ENCODE measurements around the gene GNPTG. TPM values are rescaled to one million over a fixed set of nuclear protein-coding genes. Genes with fewer than 3 reads are reported as not detected.

GNPTG gene
- total RNA-seq, 1 experiment from 2014 or later, result 19.6 TPM

DNA sequence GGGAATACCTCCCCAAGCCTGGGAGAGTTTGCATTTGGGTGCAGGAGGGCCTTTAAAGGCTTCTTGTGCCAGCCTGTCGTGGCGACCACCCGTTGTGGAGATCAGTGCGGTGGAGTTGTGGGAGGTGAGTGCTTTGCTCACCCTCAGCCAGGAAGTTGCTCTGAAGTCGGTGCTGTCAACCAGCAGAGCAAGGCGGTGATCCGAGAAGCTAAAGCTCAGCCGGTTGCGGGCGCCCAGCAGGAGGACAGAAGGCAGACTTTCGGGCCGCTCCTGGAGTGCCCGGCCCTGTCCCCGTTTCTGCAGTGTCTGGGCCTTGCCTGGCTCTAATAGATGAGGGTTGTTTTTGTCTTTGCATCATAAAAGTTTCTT is 40.9 kb upstream of the GNPTG start:
- H3K4me3 ChIP-seq (ENCODE audit: low read length), result peak overlapping the region; percentile 91

DNA sequence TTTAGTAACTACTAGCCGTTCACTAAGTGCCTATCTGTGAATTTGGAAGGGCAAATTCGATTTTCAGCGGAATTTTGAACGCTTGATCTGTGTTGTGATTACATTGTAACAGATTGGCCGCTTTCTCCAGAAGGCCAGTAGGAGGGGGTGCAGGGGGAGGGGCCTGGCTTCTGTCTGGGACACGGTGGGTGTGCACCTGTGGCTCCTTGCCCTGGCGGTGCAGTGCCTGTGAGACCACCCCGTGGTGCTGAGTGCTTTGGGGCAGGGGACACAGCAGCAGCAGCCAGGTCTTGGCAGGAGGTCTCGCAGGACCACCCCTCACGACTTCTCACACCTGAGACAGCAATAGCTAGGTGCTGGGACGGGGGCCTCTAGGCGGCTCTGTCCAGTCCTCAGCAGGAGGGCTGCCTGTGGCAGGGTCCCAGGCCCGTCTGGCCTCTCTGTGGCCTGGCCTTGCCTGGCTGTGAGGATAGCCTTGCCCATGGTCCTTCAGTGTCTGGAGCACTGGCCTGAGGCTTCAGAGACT is 40.5 kb upstream of the GNPTG start:
- Histone ChIP-seq H3K9me3 (ENCODE audit: low read length) (no peaks in the 10 kb centered on the region), H3K27me3 (ENCODE audit: low read length) (no peaks in the 10 kb centered on the region), H4K20me1 (ENCODE audit: insufficient read depth, low read depth, low read length) (peaks cover 45% of the 10 kb centered on the region), H3K79me2 (ENCODE audit: low read length) (peaks cover 61% of the 10 kb centered on the region), H3K36me3 (ENCODE audit: insufficient read depth, low read length) (peaks cover 22% of the 10 kb centered on the region; the same call in 1 of the 2 replicates), H3K4me3 (ENCODE audit: low read length) (peak overlapping the region; percentile 91), H3K4me2 (ENCODE audit: low read depth, low read length, poor library complexity, severe bottlenecking) (peak overlapping the region; percentile 79), H3K4me1 (ENCODE audit: low read length) (peaks cover 18% of the 10 kb centered on the region), H3K9ac (ENCODE audit: low read length) (peak overlapping the region; percentile 89), H3K27ac (ENCODE audit: low read length) (no peak overlapping the region; the same call in 1 of the 2 replicates), H3K9me2 (replicated peaks; ENCODE audit: insufficient read depth, low read length) (no peaks in the 10 kb centered on the region), H2AFZ (ENCODE audit: low read length) (no peak overlapping the region)
- DNase-seq, result no peak

More for the DNA sequence above, 40.9 kb upstream of the GNPTG start:
- peak overlapping the region; percentile 89 for H3K9ac ChIP-seq (ENCODE audit: low read length)
- peaks cover 18% of the 10 kb centered on the region; the same call in 1 of the 2 replicates for H3K36me3 ChIP-seq (ENCODE audit: insufficient read depth, low read length)
- H3K79me2 ChIP-seq (ENCODE audit: low read length), result peaks cover 58% of the 10 kb centered on the region
- H3K27me3 ChIP-seq (ENCODE audit: low read length), result no peaks in the 10 kb centered on the region
- peak overlapping the region; percentile 79 for H3K4me2 ChIP-seq (ENCODE audit: low read depth, low read length, poor library complexity, severe bottlenecking)
- H2AFZ ChIP-seq (ENCODE audit: low read length), result no peak overlapping the region
- no peak overlapping the region; the same call in 1 of the 2 replicates for H3K27ac ChIP-seq (ENCODE audit: low read length)
- DNase-seq, result peak; percentile 66
- no peaks in the 10 kb centered on the region for H3K9me2 ChIP-seq (replicated peaks; ENCODE audit: insufficient read depth, low read length)
- peaks cover 18% of the 10 kb centered on the region for H3K4me1 ChIP-seq (ENCODE audit: low read length)
- peaks cover 44% of the 10 kb centered on the region for H4K20me1 ChIP-seq (ENCODE audit: insufficient read depth, low read depth, low read length)
- no peaks in the 10 kb centered on the region for H3K9me3 ChIP-seq (ENCODE audit: low read length)

DNA sequence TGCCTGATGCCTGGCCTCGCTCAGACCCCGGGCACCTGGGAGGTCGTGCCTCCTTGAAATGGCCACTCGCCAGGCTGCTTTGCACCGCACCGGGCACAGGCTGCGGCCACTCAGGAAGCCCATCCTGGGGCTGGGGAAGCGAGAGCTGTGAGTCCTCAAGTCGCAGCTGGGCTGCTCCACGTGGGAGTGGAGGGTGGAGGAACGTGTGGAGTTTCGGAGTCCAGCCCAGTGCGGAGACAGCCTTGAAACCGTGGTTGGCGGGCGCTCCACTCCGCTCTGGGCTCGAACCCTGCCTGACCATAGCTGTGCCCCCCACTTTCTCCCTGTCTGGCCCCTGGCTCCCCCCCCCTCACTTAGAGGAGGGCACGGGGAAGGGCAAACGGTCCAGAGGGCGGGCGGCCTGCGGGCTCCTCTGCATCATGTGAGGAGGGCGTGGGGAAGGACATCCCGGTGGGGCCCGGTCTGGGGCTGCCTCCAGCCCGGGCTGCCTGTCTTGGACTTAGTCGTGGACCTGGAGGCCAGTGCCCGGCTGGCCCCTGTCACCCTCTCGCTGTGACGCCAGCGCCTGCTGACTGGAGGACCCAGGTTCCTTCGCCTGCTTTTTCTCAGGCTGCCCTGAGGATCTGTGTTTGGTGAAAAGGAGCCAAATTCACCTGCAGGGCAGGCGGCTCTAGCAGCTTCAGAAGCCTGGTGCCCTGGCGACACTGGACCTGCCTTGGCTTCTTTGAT is 39.8 kb upstream of the GNPTG start:
- H2AFZ ChIP-seq (ENCODE audit: low read length), result no peak overlapping the region
- H3K9me2 ChIP-seq (replicated peaks; ENCODE audit: insufficient read depth, low read length), result no peaks in the 10 kb centered on the region
- peak overlapping the region; percentile 79 for H3K4me2 ChIP-seq (ENCODE audit: low read depth, low read length, poor library complexity, severe bottlenecking)
- H3K79me2 ChIP-seq (ENCODE audit: low read length), result peaks cover 62% of the 10 kb centered on the region
- no peak overlapping the region for H3K27ac ChIP-seq (ENCODE audit: low read length)
- no peak for DNase-seq
- peak overlapping the region; percentile 91; the same call in 1 of the 2 replicates for H3K4me3 ChIP-seq (ENCODE audit: low read length)
- H3K4me1 ChIP-seq (ENCODE audit: low read length), result peaks cover 18% of the 10 kb centered on the region
- peak overlapping the region; percentile 89; the same call in 1 of the 2 replicates for H3K9ac ChIP-seq (ENCODE audit: low read length)
- H3K36me3 ChIP-seq (ENCODE audit: insufficient read depth, low read length), result peaks cover 24% of the 10 kb centered on the region; the same call in 1 of the 2 replicates
- no peaks in the 10 kb centered on the region for H3K27me3 ChIP-seq (ENCODE audit: low read length)
- no peaks in the 10 kb centered on the region for H3K9me3 ChIP-seq (ENCODE audit: low read length)
- H4K20me1 ChIP-seq (ENCODE audit: insufficient read depth, low read depth, low read length), result peaks cover 47% of the 10 kb centered on the region

DNA sequence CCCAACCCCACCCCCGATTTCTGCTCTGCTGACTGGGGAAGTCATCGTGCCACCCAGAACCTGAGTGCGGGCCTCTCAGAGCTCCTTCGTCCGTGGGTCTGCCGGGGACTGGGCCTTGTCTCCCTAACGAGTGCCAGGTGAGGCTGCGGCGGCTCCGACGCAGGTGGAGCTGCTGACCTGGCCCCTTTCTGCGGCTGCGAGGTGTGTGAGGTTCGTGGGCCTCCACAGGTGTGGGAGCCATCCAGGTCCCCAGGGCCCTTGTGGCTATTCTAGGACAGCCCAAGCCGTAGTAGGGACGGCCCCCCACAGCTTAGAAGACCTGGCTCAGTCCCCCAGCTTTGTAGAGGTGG is 39.3 kb upstream of the GNPTG start:
- peaks cover 18% of the 10 kb centered on the region for H3K4me1 ChIP-seq (ENCODE audit: low read length)
- H3K27ac ChIP-seq (ENCODE audit: low read length), result no peak overlapping the region
- no peaks in the 10 kb centered on the region for H3K27me3 ChIP-seq (ENCODE audit: low read length)
- no peak overlapping the region for H3K4me3 ChIP-seq (ENCODE audit: low read length)
- H2AFZ ChIP-seq (ENCODE audit: low read length), result no peak overlapping the region
- no peak for DNase-seq
- peaks cover 66% of the 10 kb centered on the region for H3K79me2 ChIP-seq (ENCODE audit: low read length)
- H3K9me3 ChIP-seq (ENCODE audit: low read length), result no peaks in the 10 kb centered on the region
- no peak overlapping the region for H3K9ac ChIP-seq (ENCODE audit: low read length)
- peaks cover 28% of the 10 kb centered on the region; the same call in 1 of the 2 replicates for H3K36me3 ChIP-seq (ENCODE audit: insufficient read depth, low read length)
- no peak overlapping the region for H3K4me2 ChIP-seq (ENCODE audit: low read depth, low read length, poor library complexity, severe bottlenecking)
- peaks cover 47% of the 10 kb centered on the region for H4K20me1 ChIP-seq (ENCODE audit: insufficient read depth, low read depth, low read length)
- no peaks in the 10 kb centered on the region for H3K9me2 ChIP-seq (replicated peaks; ENCODE audit: insufficient read depth, low read length)

DNA sequence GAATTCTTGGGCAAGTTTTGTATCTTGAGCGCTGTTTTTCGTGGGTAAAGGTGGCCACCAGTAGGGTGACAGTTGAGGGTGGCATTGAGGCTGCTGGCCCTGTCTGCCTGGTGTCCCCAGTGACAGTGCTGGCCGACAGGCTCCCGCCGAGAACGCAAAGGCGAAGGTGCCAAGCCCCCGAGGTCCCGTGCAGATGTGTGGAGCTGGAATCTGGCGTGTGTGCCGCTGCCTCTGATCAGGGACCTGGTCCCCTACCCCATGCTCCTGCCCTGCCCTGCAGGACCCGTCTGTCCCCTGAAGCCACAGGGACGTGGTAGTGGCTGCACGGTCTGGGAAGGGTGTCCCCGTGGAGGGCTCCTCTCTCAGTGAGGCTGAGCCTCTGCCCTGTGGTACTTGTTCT is 38.8 kb upstream of the GNPTG start:
- Histone ChIP-seq H4K20me1 (ENCODE audit: insufficient read depth, low read depth, low read length) (peaks cover 50% of the 10 kb centered on the region), H3K9ac (ENCODE audit: low read length) (no peak overlapping the region), H3K4me3 (ENCODE audit: low read length) (no peak overlapping the region), H3K4me2 (ENCODE audit: low read depth, low read length, poor library complexity, severe bottlenecking) (no peak overlapping the region), H3K9me3 (ENCODE audit: low read length) (no peaks in the 10 kb centered on the region), H2AFZ (ENCODE audit: low read length) (no peak overlapping the region), H3K36me3 (ENCODE audit: insufficient read depth, low read length) (peaks cover 32% of the 10 kb centered on the region; the same call in 1 of the 2 replicates), H3K9me2 (replicated peaks; ENCODE audit: insufficient read depth, low read length) (no peaks in the 10 kb centered on the region), H3K27me3 (ENCODE audit: low read length) (no peaks in the 10 kb centered on the region), H3K79me2 (ENCODE audit: low read length) (peaks cover 66% of the 10 kb centered on the region), H3K4me1 (ENCODE audit: low read length) (peaks cover 18% of the 10 kb centered on the region), H3K27ac (ENCODE audit: low read length) (no peak overlapping the region)
- no peak for DNase-seq

DNA sequence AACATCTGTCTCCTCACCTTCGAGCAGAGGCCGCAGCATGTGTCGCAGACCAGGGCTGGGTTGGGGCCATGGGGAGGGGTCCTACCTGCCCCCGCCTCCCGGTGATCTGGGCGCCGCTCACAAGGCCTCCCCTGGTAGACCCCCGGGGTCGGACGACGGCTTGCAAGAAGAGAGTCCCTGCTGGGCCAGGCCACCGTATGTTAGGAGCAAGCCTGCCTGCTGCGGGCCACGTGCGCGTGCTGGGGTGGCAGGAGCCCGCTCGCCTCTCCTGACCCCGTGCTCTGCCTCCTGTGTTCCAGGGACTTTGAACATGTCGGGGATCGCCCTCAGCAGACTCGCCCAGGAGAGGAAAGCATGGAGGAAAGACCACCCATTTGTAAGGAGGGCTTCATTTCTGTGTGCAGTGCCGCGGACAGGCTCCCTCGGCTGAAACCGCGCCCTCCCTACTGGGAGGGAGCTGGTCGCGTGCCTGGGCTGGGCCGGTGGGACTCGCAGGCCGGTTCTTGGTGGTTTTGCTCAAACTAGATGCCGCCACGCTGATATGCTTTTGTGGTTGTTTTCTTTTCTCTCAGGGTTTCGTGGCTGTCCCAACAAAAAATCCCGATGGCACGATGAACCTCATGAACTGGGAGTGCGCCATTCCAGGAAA is 37.9 kb upstream of the GNPTG start:
- no peaks in the 10 kb centered on the region for H3K9me3 ChIP-seq (ENCODE audit: low read length)
- peaks cover 57% of the 10 kb centered on the region for H4K20me1 ChIP-seq (ENCODE audit: insufficient read depth, low read depth, low read length)
- H3K79me2 ChIP-seq (ENCODE audit: low read length), result peaks cover 66% of the 10 kb centered on the region

DNA sequence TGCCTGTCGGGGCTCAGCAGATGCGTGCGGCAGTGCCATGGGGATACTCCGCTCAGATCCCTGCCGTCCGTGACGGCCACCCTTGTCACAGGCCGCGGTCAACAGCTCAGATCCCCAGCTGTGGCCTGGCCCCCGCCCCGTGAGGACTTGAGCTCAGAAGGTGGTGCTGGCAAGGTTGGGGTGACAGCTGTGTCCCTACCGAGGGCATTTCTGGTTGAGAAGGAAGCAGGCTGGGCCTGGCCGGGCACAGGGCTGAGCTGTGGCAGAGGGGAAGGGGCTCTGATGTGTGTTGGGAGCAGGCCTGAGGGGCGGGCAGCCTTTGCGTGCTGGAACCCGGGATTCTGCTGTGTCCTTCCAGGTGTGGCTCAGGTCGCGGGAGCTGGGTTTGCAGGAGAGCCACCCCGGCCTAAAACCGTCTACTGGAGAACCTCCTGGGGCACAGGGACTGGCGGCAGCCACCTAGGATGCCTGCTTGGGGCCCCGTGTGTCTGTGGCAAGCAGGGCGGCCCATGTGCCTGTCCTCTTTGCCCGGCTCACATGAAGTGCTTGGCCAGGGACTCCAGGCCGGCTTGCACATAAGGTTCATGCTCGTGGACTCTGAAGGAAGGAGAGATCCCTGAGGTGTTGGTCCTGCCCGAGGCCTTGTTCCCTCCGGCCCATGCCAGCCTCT is 37.2 kb upstream of the GNPTG start:
- H3K4me1 ChIP-seq (ENCODE audit: low read length), result peaks cover 15% of the 10 kb centered on the region
- H3K4me3 ChIP-seq (ENCODE audit: low read length), result no peak overlapping the region
- H3K4me2 ChIP-seq (ENCODE audit: low read depth, low read length, poor library complexity, severe bottlenecking), result no peak overlapping the region
- H3K9me2 ChIP-seq (replicated peaks; ENCODE audit: insufficient read depth, low read length), result no peaks in the 10 kb centered on the region
- H3K27ac ChIP-seq (ENCODE audit: low read length), result no peak overlapping the region
- peaks cover 66% of the 10 kb centered on the region for H3K79me2 ChIP-seq (ENCODE audit: low read length)
- peaks cover 57% of the 10 kb centered on the region for H4K20me1 ChIP-seq (ENCODE audit: insufficient read depth, low read depth, low read length)
- H3K9ac ChIP-seq (ENCODE audit: low read length), result no peak overlapping the region
- no peaks in the 10 kb centered on the region for H3K27me3 ChIP-seq (ENCODE audit: low read length)
- peaks cover 40% of the 10 kb centered on the region for H3K36me3 ChIP-seq (ENCODE audit: insufficient read depth, low read length)
- no peak for DNase-seq
- no peaks in the 10 kb centered on the region for H3K9me3 ChIP-seq (ENCODE audit: low read length)
- H2AFZ ChIP-seq (ENCODE audit: low read length), result no peak overlapping the region

More for the DNA sequence above, 37.9 kb upstream of the GNPTG start:
- H3K4me1 ChIP-seq (ENCODE audit: low read length), result peaks cover 15% of the 10 kb centered on the region
- H3K27ac ChIP-seq (ENCODE audit: low read length), result no peak overlapping the region
- H3K4me2 ChIP-seq (ENCODE audit: low read depth, low read length, poor library complexity, severe bottlenecking), result no peak overlapping the region
- peaks cover 40% of the 10 kb centered on the region for H3K36me3 ChIP-seq (ENCODE audit: insufficient read depth, low read length)
- H3K27me3 ChIP-seq (ENCODE audit: low read length), result no peaks in the 10 kb centered on the region
- H3K4me3 ChIP-seq (ENCODE audit: low read length), result no peak overlapping the region
- no peak overlapping the region for H3K9ac ChIP-seq (ENCODE audit: low read length)
- no peaks in the 10 kb centered on the region for H3K9me2 ChIP-seq (replicated peaks; ENCODE audit: insufficient read depth, low read length)
- H2AFZ ChIP-seq (ENCODE audit: low read length), result no peak overlapping the region
- DNase-seq, result no peak
